A549 (cell line): Measurements from ENCODE around the gene RINL. TPM values are rescaled to one million over a fixed set of nuclear protein-coding genes. Genes with fewer than 3 reads are reported as not detected.
A peak's percentile ranks its signal among the peaks of the same experiment; 100 is the strongest.

Experiments used
- ATAC-seq, 2 experiments: fragments of 200-7000 bp in 1 of 2; fragments of >200 bp in 1 of 2; cut with Nextera tagmentation in 1 of 2; cut with Tn5 transposase in 1 of 2; 3 replicates each; pipeline versions ENCODE4 v1.8.0 to v1.9.1; 2018 to 2020; ENCODE audit warnings: mild to moderate bottlenecking in 1 of 2, moderate library complexity in 1 of 2
- CTCF ChIA-PET: fragments of 300-600 bp; sonication (Branson Sonifier 250); formaldehyde crosslinking; extraction: SDS; loops from one replicate; lab custom pipeline; 2021; ENCODE audit warnings: antibody characterized with exemption, inconsistent platforms; lab: Yijun Ruan, JAX
- POLR2A ChIA-PET: fragments of 350-600 bp; formaldehyde crosslinking; extraction: SDS; loops from one replicate; lab custom pipeline; 2021; ENCODE audit warnings: antibody characterized with exemption, inconsistent platforms; lab: Yijun Ruan, JAX
- DNase-seq, 2 experiments: peaks; one replicate each; pipeline versions ENCODE4 v3.0.0 to v3.0.0-alpha.2; 2011 to 2016; ENCODE audit warnings: low read depth in 1 of 2, low spot score in 1 of 2
- FAIRE-seq: peaks from 2 replicates; lab custom pipeline; 2011; peaks lifted over from hg19 to GRCh38; lab: Jason Lieb, UNC
- H3K27ac ChIP-seq, 2 experiments: fragments of >200 bp; sonication (Bioruptor Twin); formaldehyde crosslinking; 3 replicates each; pipeline ENCODE4 v1.5.1; 2016 to 2017
- H3K4me1 ChIP-seq: fragments of >200 bp; sonication (Bioruptor Twin); formaldehyde crosslinking; 3 replicates; pipeline ENCODE4 v1.6.1; 2016
- H3K4me2 ChIP-seq: fragments of >200 bp; sonication (Bioruptor Twin); formaldehyde crosslinking; 3 replicates; pipeline ENCODE4 v1.6.1; 2016
- H3K4me3 ChIP-seq: fragments of >200 bp; sonication (Bioruptor Twin); formaldehyde crosslinking; 3 replicates; pipeline ENCODE4 v1.5.1; 2016
- H3K9me3 ChIP-seq: fragments of >200 bp; sonication (Bioruptor Twin); formaldehyde crosslinking; 3 replicates; pipeline ENCODE4 v1.6.1; 2016
- CHD4 ChIP-seq: fragments of 200-600 bp; sonication (generic); IDR thresholded peaks from 2 replicates; pipeline ENCODE4 v1.6.1; 2016; ENCODE audit warnings: antibody characterized with exemption, mild to moderate bottlenecking, borderline replicate concordance
- CTCF ChIP-seq: fragments of >200 bp; sonication (Bioruptor Twin); formaldehyde crosslinking; IDR thresholded peaks from 3 replicates; pipeline ENCODE4 v1.5.1; 2016
- ESRRA ChIP-seq: fragments of 150-350 bp; IDR thresholded peaks from 2 replicates; pipeline ENCODE4 v1.6.1; 2014; ENCODE audit warnings: mild to moderate bottlenecking, low read length, borderline replicate concordance
- HES2 ChIP-seq: fragments of >200 bp; sonication (Bioruptor Twin); formaldehyde crosslinking; IDR thresholded peaks from 2 replicates; pipeline ENCODE4 v1.6.1; 2016
- HMGXB4 ChIP-seq: fragments of 250-450 bp; sonication (Bioruptor Pico); IDR thresholded peaks from 2 replicates; pipeline ENCODE4 v1.5.0; 2021; ENCODE audit warnings: mild to moderate bottlenecking, moderate library complexity, borderline replicate concordance
- HOXA7 ChIP-seq: fragments of 250-450 bp; sonication (Bioruptor Pico); IDR thresholded peaks from 2 replicates; pipeline ENCODE4 v1.5.0; 2020; ENCODE audit warnings: mild to moderate bottlenecking, moderate library complexity
- HOXB5 ChIP-seq: fragments of 250-450 bp; sonication (Bioruptor Pico); IDR thresholded peaks from 2 replicates; pipeline ENCODE4 v1.5.0; 2020; ENCODE audit warnings: mild to moderate bottlenecking, moderate library complexity
- MYC ChIP-seq: IDR thresholded peaks from 2 replicates; pipeline ENCODE4 v1.6.1; 2012; ENCODE audit warnings: mild to moderate bottlenecking, inconsistent platforms, low read length, improper control_type of control experiment, borderline replicate concordance
- NPAS2 ChIP-seq: fragments of 250-450 bp; sonication (Bioruptor Pico); IDR thresholded peaks from 2 replicates; pipeline ENCODE4 v1.8.0; 2022; ENCODE audit warnings: mild to moderate bottlenecking, moderate library complexity, borderline replicate concordance
- PHF8 ChIP-seq: fragments of 200-600 bp; sonication (generic); IDR thresholded peaks from 2 replicates; pipeline ENCODE4 v1.6.1; 2016; ENCODE audit warnings: low read depth, mild to moderate bottlenecking, antibody characterized with exemption, moderate library complexity, borderline replicate concordance
- REST ChIP-seq: fragments of 200-600 bp; sonication (generic); IDR thresholded peaks from 2 replicates; pipeline ENCODE4 v1.6.1; 2016; ENCODE audit warnings: antibody characterized with exemption, mild to moderate bottlenecking, moderate library complexity
- RFX5 ChIP-seq: fragments of 450-650 bp; IDR thresholded peaks from 2 replicates; pipeline ENCODE4 v1.7.1; 2014; ENCODE audit warnings: antibody characterized with exemption, mild to moderate bottlenecking, moderate library complexity
- TP53 ChIP-seq: fragments of 250-450 bp; sonication (Bioruptor Pico); IDR thresholded peaks from 2 replicates; pipeline ENCODE4 v1.5.0; 2021; ENCODE audit warnings: mild to moderate bottlenecking, moderate library complexity
- WGBS: methylation state at CpG from one replicate; pipeline ENCODE4 v1.1.6; 2017; ENCODE audit errors: missing lambda C conversion rate; 5-methylcytosine and 5-hydroxymethylcytosine counted together
- polyA plus RNA-seq, 4 experiments: library from polyadenylated mRNA; depleted of rRNA in 3 of 4; stranded (reverse); fragments of >200 nt; fragmentation: RNase III in 1 of 4; extraction: RNeasy Plus Mini Kit Qiagen cat#74134 plus additional on column Dnase treatment in 1 of 4; gene quantifications; 2 replicates in 3 of 4; 3 replicates in 1 of 4; pipeline ENCODE4 v1.2.3, GENCODE V29; 2011 to 2017

The RINL gene
- polyA plus RNA-seq, 2 of the 4 experiments (the other 2 are of a cell fraction): 2.9 to 6.3 TPM

- H3K9me3 ChIP-seq: peaks cover 5% of the 10 kb centered on the region
- 0 out of 2 replicates have a peak, but pooled peaks have one; percentile 33 for TF ChIP-seq HOXA7 (CRISPR knock-in tag)
- TF ChIP-seq MYC: no peak
- peak; percentile 74 for TF ChIP-seq PHF8
- TF ChIP-seq HOXB5 (CRISPR knock-in tag): peak; percentile 59; the same call in 1 of the 2 replicates
- TF ChIP-seq RFX5: no peak
- TF ChIP-seq TP53 (CRISPR knock-in tag): peak; percentile 44; the same call in 1 of the 2 replicates
- TF ChIP-seq, all 56 proteins: peak for 4
- ChIA-PET CTCF (interaction anchor here (0.7 to 4.7 kb wide), 3 partner anchors 12 to 30 kb away, joined by 3 to 43 read pairs (median 4); no protein-coding TSS in a partner anchor), POLR2A (no interaction called here)
- Histone ChIP-seq H3K4me3 (peak overlapping the region; percentile 56), H3K27ac (peak overlapping the region; percentile 64 to 77), H3K4me2 (peak overlapping the region; percentile 76), H3K4me1 (peaks cover 13% of the 10 kb centered on the region; the same call in 2 of the 3 replicates)
- FAIRE-seq (no peak), ATAC-seq (peak in 1 of 2 experiments; percentile 2; a peak in 1 of 6 replicates), DNase-seq (peak in 1 of 2 experiments; percentile 54)
- WGBS: 47% methylated on average over 25 of the region's 25 CpGs
These were observed 20.8 kb upstream of the RINL start for GRCh38 chr19:38898788-38899446.

GRCh38 chr19:38894968-38895367 lies 16.9 kb upstream of the RINL start:
- 78% methylated on average over 9 of the region's 9 CpGs for WGBS
- FAIRE-seq: no peak
- H3K9me3 ChIP-seq: no peaks in the 10 kb centered on the region
- no peak for ATAC-seq
- no peak overlapping the region for H3K4me3 ChIP-seq
- no peak overlapping the region for H3K27ac ChIP-seq
- H3K4me2 ChIP-seq: no peak overlapping the region
- POLR2A ChIA-PET: no interaction called here
- H3K4me1 ChIP-seq: peaks cover 7% of the 10 kb centered on the region; the same call in 2 of the 3 replicates
- TF ChIP-seq RFX5: no peak
- no peak for TF ChIP-seq HES2
- TF ChIP-seq HMGXB4: no peak
- TF ChIP-seq REST: no peak
- TF ChIP-seq NPAS2 (CRISPR knock-in tag): no peak
- no peak for TF ChIP-seq ESRRA
- TF ChIP-seq CHD4: no peak
- no peak for TF ChIP-seq CTCF
- TF ChIP-seq PHF8: no peak
- TF ChIP-seq, all 56 proteins: peak for 0
- CTCF ChIA-PET: interaction anchor here (1.3 to 31.8 kb wide), 7 partner anchors 8 to 351 kb away, joined by 4 to 652 read pairs (median 5); partner anchors contain the start of genes MRPS12, RINL and SARS2
- no peak for DNase-seq
